ENCODE results near the gene TSC22D2. TPM values are rescaled to one million over a fixed set of nuclear protein-coding genes. Genes with fewer than 3 reads are reported as not detected.

Gene TSC22D2
- total and polyA plus RNA-seq, 2 of the 8 experiments (the other 6 are each of a cell fraction or from before 2014, with no cell fraction given) = 3.4 to 27.6 TPM

GRCh38 chr3:150363420-150363819, 44.7 kb upstream of the TSC22D2 start:
- H4K5ac ChIP-seq (ENCODE audit: insufficient read length, low read depth, low read length) = no peak overlapping the region
- no peak overlapping the region for H3K23ac ChIP-seq (ENCODE audit: insufficient read length)
- ChIA-PET POLR2A (ENCODE audit: partially characterized antibody) (interaction anchor here (1.7 kb wide), 1 partner anchor 14 kb away, joined by 6 read pairs; no protein-coding TSS in a partner anchor), CTCF (ENCODE audit: partially characterized antibody) (no interaction called here)
- H2BK5ac ChIP-seq (ENCODE audit: low read depth, low read length) = no peak overlapping the region
- no peak overlapping the region for H3K56ac ChIP-seq (replicated peaks; ENCODE audit: insufficient read length, low read depth, low read length)
- H3K9me3 ChIP-seq (ENCODE audit: insufficient read depth in 2 of 2, low read depth in 1 of 2, low read length in 1 of 2) = no peaks in the 10 kb centered on the region
- H3K18ac ChIP-seq (ENCODE audit: extremely low read depth, low read length) = no peak overlapping the region
- no peaks in the 10 kb centered on the region for H3K79me1 ChIP-seq (ENCODE audit: low read depth, low read length)
- no peak overlapping the region for H3K4me2 ChIP-seq (ENCODE audit: insufficient read depth in 1 of 2, low read depth in 2 of 2, low read length in 2 of 2)
- H3K27ac ChIP-seq (ENCODE audit: low read depth, low read length) = no peak overlapping the region
- H3K14ac ChIP-seq (ENCODE audit: insufficient read length) = no peak overlapping the region
- no peak overlapping the region for H2BK20ac ChIP-seq (ENCODE audit: low read length)
- H3K4me3 ChIP-seq (ENCODE audit: extremely low read depth in 1 of 4, insufficient read depth in 2 of 4, low read depth in 3 of 4, low read length in 4 of 4) = no peak overlapping the region
- H2BK12ac ChIP-seq (ENCODE audit: low read depth, low read length) = no peak overlapping the region
- no peaks in the 10 kb centered on the region for H3K4me1 ChIP-seq (replicated peaks in 1 of 4; ENCODE audit: control insufficient read depth in 3 of 4, insufficient read depth in 4 of 4, low read length in 3 of 4)
- H4K91ac ChIP-seq (replicated peaks; ENCODE audit: insufficient read length, low read length) = no peak overlapping the region
- DNase-seq (ENCODE audit: low read depth in 1 of 2, low spot score in 2 of 2) (no peak), FAIRE-seq (no peak)
- peaks cover 0 to 1% (median 0%) of the 10 kb centered on the region in 4 experiments; a peak in 1 of 7 replicates for H3K27me3 ChIP-seq (replicated peaks in 1 of 4; ENCODE audit: control insufficient read depth in 3 of 4, extremely low read depth in 1 of 4, insufficient read depth in 3 of 4, low read length in 3 of 4)
- H3K4ac ChIP-seq (replicated peaks; ENCODE audit: insufficient read length, low read depth, low read length) = no peak overlapping the region
- H2BK15ac ChIP-seq (ENCODE audit: low read length) = no peak overlapping the region
- no peak overlapping the region for H2AK5ac ChIP-seq (ENCODE audit: low read depth, low read length)
- no peaks in the 10 kb centered on the region for H3K36me3 ChIP-seq (ENCODE audit: control insufficient read depth in 2 of 4, insufficient read depth in 4 of 4, low read length in 3 of 4)
- H3K79me2 ChIP-seq (ENCODE audit: control insufficient read depth in 1 of 2, insufficient read depth in 2 of 2, low read length in 2 of 2) = no peaks in the 10 kb centered on the region
- H3K23me2 ChIP-seq (ENCODE audit: low read depth, low read length) = no peaks in the 10 kb centered on the region
- WGBS, 2 experiments (ENCODE audit: extremely low coverage in 1 of 2, insufficient coverage in 1 of 2, insufficient read length in 1 of 2, insufficient replicate concordance in 2 of 2, low coverage in 1 of 2, low lambda C conversion rate in 2 of 2, missing lambda C conversion rate in 1 of 2) = 92% methylated on average over 2 of the region's 2 CpGs; no CpG with 5 or more reads in 1 of the 2 experiments
- no peak overlapping the region for H2AFZ ChIP-seq (ENCODE audit: low read length)
- H3K9ac ChIP-seq (replicated peaks in 1 of 4; ENCODE audit: extremely low read depth in 1 of 4, low read depth in 3 of 4, low read length in 3 of 4) = no peak overlapping the region
- no peak overlapping the region for H4K8ac ChIP-seq (ENCODE audit: extremely low read depth, insufficient read depth, low read length)
- no peak overlapping the region for H2BK120ac ChIP-seq (replicated peaks; ENCODE audit: low read depth, low read length)
- H4K20me1 ChIP-seq (replicated peaks in 1 of 2; ENCODE audit: control insufficient read depth in 1 of 2, insufficient read depth in 2 of 2, low read length in 2 of 2) = no peaks in the 10 kb centered on the region

Data from H1 (cell line).